Measurements from ENCODE around the gene FBXW9.

GRCh38 chr19:12681074-12681987 is 15.1 kb downstream of the FBXW9 start, which contains the start of gene DHPS:
- TF ChIP-seq SP1 (IDR thresholded peaks at IDR 0.05) = no peak
- no peak for TF ChIP-seq TARDBP (IDR thresholded peaks at IDR 0.05)
- TF ChIP-seq L3MBTL2 (conservative IDR thresholded peaks at IDR 0.05) = peak; percentile 94

All from HEK293T (cell line).